NCI-H446 treated with DMSO at 0.1 percent for 48 hours (cell line): Measurements from ENCODE around the gene MEIOSIN.
"Not testable (repeated sequence)": the region's sequence is repeated elsewhere in the genome, so short reads cannot be mapped to it uniquely, and the experiment has no call there.

Experiments
- DNase-seq: peaks from one replicate; lab custom pipeline; 2025; lab: John Stamatoyannopoulos, UW

Gene MEIOSIN

GRCh38 chr19:45720065-45720464 lies 13.2 kb upstream of the MEIOSIN start:
- DNase-seq: not testable (repeated sequence)

GRCh38 chr19:45728683-45729082 lies 4.6 kb upstream of the MEIOSIN start:
- not testable (repeated sequence) for DNase-seq

DNA sequence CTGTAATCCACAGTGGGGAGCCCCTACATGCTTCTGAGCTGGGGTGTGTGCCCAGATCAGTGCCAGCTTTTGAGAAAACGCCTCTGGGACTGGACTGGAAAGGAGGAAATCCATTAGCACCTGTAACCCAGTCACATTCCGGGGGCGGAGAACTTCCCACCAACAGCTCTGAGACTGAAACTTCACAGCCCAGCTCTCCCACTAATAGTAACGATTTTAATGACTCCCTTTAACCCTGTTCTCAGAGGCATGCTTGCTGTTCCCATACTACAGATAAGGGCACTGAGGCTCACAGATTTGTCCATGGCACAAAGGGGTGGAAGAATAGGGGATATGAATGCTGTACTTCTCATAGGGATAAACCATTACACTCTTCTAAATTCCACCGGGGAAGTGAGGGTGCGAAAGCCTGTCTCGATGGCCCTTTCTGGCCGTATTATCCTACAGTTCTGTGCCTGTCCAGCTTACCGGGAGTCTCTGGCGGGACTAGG lies 3.4 kb upstream of the MEIOSIN start:
- DNase-seq: no peak

GRCh38 chr19:45730368-45731288 lies 2.6 kb upstream of the MEIOSIN start, which contains the start of gene FBXO46:
Gene FBXO46 (minus strand): TSS chr19:45730896. CDS start chr19:45713495, 17,401 bp downstream.
- peak; percentile 98 for DNase-seq

- DNase-seq: no peak
These were observed 6.5 kb downstream of the MEIOSIN start for GRCh38 chr19:45739498-45740439.

GRCh38 chr19:45742969-45743368 lies 9.7 kb downstream of the MEIOSIN start:
- DNase-seq: no peak

DNA sequence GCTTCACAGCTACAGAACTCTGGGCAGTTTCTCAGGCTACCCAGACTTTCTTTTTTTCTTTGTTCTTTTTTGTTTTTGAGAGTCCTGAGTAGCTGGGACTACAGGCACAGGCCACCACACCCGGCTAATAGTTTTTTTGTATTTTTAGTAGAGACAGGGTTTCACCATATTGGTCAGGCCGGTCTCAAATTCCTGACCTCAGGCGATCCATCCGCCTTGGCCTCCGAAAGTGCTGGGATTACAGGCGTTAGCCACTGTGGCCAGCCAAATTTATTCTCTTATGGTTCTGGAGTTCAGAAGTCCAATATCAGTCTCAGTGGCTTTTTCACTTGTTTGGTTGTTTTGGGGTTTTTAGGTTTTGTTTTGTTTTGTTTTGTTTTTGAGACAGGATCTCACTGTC lies 12.4 kb downstream of the MEIOSIN start:
- DNase-seq: no peak

- no peak for DNase-seq
These were observed 13.6 kb downstream of the MEIOSIN start for GRCh38 chr19:45746866-45747265.

DNA sequence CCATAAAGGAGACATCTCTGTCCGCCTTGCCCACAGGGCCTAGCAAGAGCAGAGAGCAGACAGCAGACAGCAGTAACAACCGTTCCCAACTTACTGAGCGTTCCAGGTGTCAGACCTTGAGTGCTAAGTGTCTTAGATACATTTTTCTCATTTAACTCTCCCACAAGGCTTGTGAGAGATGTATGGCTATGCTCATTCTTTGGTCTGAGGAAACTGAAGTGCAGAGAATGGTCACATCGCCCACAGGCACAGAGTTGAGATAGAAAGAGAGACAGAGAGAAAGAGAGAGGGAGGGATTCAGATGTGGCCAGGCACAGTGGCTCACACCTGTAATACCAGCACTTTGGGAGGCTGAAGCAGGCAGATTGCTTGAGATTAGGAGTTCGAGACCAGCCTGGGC lies 14.3 kb downstream of the MEIOSIN start:
- DNase-seq: no peak

GRCh38 chr19:45751483-45751882 lies 18.2 kb downstream of the MEIOSIN start:
- not testable (repeated sequence) for DNase-seq

DNA sequence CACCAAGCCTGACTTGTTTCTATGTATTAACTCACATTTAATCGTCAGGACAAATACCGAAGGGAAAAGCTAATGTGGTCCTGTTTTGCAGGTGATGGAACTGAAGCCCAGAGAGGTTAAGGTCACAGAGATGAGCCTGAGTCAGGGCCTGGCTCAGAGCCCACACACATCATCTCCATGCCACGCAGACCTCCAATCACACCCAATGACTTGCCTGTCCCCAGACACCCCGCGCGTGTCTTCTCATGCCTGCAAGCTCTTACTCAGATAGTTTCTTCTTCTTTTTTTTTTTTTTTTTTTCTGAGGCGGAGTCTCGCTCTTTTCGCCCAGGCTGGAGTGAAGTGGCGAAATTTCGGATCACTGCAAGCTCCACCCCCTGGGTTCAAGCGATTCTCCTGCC lies 19.4 kb downstream of the MEIOSIN start:
- no peak for DNase-seq

DNA sequence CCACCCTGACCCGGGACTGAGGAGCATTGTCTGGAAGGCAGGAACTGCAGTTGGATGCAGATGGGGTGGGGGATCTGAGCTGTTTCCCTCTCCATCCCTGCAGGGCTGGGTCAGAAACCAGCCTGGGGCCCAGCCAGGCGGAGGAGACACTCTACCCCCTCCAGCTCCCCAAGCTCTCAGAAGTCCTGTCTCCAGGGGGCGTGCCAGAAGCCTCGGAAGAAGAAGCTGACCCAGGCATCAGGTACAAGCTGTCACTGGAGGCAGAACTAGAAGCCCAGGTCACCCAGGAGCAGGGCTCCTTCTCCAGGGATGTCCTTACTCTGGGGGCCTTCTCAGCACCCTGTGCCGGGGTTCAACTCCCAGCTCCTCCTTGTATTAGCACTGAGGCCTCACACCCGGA lies 20.3 kb downstream of the MEIOSIN start:
- no peak for DNase-seq

DNA sequence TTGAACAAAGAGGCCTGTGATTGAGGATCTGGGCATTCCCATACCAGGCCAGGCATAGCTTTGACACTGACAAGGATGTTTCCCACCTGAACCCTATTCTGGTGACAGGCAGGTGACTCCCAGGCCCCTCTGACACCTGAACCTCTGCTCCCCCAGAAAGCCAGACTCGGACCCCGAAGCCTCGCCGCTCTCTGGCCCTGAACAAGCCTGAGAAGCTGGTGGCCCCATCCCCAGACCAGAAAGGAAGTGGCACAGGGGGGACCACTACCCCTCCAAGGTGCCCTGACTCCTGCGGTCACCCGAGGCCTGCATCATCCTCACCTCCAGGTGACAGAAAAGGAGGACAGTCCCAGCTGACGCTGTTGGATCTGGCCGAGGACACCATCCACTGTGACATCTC lies 21.1 kb downstream of the MEIOSIN start:
- no peak for DNase-seq

- no peak for DNase-seq
These were observed 24.5 kb downstream of the MEIOSIN start for GRCh38 chr19:45757695-45758094.

DNA sequence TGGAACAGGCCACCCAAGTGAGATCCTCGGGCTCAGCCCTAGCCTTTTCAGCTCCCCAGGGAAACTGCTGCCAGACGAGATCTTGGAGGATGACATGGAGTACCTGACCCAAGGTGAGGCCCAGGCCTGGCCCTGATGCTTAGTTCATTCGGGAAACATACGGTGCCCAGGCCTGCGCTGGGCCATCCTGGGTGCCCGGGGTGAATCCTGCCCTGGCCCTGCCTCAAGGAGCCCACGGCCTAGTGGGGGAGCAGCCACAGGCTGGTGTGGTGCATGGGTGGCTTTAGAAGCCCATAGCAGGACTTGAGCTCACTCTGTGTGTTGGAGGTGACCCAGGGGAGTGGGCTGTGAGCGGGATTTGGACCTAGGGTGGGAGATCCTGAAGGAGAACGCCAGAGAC lies 25.7 kb downstream of the MEIOSIN start:
- no peak for DNase-seq

GRCh38 chr19:45761714-45762113 lies 28.5 kb downstream of the MEIOSIN start:
- DNase-seq: no peak

GRCh38 chr19:45762870-45763631 lies 29.8 kb downstream of the MEIOSIN start:
- no peak for DNase-seq

DNA sequence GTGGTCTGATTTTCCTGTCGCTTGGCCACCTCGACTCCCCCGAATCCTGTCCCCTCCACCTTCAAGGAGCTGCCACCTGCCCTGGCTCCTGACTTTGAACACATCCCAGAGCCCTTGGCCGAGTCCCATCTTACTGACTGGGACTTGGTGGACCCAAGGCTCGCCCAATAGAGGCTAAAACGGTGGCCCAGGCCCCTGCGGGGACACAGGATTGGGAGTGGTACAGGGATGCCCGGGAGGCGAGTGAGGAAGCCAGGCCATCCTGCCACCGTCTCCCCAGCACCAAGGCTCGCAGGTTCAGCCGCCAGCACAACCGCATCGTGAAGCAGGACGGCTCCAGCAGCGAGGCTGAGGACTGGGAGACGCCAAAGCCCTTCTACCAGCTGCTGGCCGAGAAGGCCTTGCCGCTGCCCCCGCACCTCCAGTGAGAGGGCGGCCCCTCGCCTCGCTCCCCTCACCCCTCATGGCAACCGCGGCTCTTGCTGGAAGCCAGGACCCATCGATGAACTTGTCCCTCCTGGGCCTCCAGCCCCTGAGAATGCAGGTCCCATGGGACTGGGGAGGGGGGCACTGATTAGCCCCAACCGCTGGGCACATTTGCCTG lies 30.6 kb downstream of the MEIOSIN start:
- no peak for DNase-seq

DNA sequence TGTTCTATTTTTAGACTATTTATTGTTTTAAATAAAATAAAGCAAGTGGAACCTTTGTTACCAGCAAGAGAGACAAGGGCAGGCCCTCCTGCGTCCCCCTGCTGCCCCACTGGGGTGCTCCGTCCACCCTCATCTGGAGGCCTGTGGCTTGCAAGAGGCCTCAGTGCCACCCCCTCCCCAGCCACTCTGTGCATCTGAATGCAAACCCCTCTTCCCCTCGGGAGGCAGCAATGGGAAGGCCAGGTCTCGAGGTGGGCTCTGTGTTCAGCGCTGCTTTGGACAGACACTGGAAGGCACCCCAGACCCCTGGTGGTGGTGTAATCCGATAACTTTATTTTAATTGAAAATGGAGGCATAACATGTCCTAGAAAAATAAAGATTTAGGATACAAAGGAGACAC lies 31.2 kb downstream of the MEIOSIN start:
- DNase-seq: no peak

DNA sequence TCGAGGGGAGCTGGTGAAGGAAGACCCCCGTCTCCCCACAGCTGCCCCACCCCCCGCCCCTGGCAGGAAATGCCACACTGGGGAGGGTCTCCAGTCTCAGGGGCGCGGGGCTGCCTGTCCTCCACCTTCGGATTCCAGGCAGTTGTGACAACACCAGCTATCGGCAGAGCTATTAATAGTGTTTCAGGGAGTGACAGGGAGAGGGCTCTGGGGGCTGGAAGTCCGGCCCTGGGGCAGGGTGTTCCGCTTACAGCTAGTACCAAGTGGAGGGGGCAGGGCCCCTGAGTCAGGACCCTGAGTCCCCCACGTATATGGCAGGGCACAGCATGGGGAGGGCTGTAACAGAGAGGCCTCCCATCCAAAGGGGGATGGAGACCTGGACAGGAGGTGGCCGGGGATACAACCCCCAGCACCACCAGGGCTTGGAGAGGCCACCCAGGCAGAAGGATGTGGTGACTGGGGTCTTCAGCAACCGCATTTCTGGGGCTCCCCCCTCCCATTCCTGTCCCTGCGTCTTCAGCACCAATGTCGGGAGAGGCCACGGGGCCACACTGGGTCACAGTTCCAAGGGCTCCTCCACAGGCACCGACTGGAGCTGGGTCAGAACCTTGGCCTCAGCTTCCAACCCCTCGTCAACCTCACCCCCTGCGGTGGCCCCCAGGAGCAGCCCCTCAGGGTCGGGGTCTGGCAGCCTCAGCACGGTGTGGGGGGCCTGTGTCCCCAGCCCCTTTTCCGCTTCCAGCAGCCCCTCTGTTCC lies 31.9 kb downstream of the MEIOSIN start:
- no peak for DNase-seq
